ENCODE data around the gene GNLY.

- TF ChIP-seq POLR2AphosphoS5 (IDR thresholded peaks at IDR 0.05; ENCODE audit: low read depth, low read length) (no peak), POLR2A (IDR thresholded peaks at IDR 0.05; ENCODE audit: low read depth, low read length) (no peak)
Measured at GRCh38 chr2:85710687-85711577, 16.8 kb downstream of the GNLY start.
